NCI-H1436 treated with DMSO at 0.1 percent for 48 hours (cell line): ENCODE data around the gene ADAMTSL3.
"Not testable (repeated sequence)": the region's sequence is repeated elsewhere in the genome, so short reads cannot be mapped to it uniquely, and the experiment has no call there.

Experiments used
- DNase-seq: peaks from one replicate; lab custom pipeline; 2025; lab: John Stamatoyannopoulos, UW

Gene ADAMTSL3

GRCh38 chr15:83698294-83698693, 44.4 kb downstream of the ADAMTSL3 start:
- DNase-seq = no peak

DNA sequence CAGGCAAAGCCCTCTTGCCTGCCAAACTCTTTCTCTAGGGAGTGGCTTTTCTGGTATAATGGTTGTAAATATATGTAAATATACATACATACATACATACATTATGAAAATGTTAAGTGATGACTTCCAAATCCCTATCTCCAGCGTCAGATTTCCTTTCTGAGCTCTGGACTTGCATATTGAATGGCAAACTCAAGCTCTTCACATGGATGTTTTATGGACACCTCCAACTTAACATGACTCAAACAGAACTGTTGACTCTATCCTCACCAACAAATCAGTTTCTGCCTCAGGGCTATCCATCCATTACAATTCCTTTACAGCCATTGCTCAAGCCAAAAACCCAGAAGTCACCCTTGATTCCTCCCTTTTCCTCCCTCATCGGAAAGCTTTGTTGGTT, 45.1 kb downstream of the ADAMTSL3 start:
- DNase-seq = no peak

DNA sequence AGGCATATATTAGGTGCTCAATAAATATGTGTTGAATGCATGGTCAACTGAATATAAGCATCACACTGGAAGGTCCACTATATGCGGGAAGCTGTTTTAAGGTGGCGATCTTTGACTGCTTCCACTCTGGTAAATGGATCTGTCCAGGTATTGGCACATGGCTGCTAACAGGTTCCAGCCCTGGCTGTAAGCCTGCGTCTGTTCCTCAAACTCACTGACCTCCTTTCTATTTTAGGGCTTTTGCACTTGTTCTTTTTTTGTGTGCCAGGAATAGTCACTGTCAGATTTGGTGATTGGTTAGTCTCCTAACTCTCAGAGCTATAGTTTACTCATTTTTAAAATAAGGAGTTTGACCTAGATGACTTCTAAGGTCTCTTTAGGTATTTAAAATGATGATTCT, 46.2 kb downstream of the ADAMTSL3 start:
- DNase-seq = no peak

- not testable (repeated sequence) for DNase-seq
These were observed 48.4 kb downstream of the ADAMTSL3 start for GRCh38 chr15:83702314-83702713.

DNA sequence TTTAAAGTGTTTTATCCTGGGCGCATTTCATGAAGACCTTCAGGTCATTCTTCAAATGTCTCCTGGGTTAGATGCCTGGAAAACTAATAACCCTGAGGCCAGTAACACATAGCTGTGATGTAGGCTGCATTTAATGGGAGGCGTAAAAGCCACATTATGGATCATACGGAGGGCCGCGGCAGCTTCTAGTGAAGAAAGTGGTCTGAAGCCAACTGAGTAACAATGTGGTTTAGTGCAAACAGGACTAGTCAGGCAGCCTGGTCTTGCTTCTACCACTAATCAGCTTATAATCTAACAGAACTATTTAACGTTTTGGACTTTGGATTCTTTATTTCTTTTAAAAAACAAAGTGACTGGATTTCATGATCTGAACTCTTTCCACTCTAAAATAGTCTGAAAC, 54.4 kb downstream of the ADAMTSL3 start:
- DNase-seq = no peak

DNA sequence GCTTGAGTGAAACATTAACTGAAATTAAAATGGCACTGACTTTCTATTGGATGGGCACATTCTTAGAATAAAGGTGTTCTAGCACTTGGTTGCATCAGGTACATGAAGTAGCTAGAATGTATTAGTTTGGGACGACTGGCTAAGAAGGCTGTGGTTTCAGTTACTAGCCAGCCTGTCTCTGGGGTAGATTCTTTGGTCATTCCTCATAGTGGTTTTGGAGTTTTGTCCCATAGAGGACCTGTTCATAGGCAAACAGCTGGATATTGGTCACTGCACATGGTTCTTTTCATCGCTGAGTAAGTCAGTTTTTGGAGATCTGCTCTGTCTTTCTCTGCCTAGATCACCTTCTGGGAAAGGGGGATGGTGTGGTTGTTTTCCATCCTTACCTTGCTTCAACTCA, 55.3 kb downstream of the ADAMTSL3 start:
- no peak for DNase-seq

DNA sequence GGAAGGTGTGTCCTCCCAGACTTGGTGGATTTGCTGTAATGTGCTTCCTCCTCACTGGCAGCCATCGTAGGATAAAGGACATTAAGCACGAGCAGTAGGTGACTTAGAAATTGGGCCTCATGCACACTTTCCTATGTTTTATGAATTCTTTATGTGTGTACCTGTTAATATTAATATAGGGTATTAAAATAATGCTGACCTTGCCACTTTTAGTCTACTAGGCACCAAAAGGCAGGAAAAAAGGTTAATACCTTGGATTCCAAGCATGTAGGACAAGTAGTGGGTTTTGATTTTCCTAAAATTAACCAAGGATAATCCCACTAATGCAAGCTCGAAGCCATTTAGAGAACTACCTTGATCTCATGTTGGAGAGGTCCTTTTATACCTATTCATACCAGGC, 55.9 kb downstream of the ADAMTSL3 start:
- no peak for DNase-seq

- DNase-seq = no peak
These were observed 56.5 kb downstream of the ADAMTSL3 start for GRCh38 chr15:83710452-83710851.

DNA sequence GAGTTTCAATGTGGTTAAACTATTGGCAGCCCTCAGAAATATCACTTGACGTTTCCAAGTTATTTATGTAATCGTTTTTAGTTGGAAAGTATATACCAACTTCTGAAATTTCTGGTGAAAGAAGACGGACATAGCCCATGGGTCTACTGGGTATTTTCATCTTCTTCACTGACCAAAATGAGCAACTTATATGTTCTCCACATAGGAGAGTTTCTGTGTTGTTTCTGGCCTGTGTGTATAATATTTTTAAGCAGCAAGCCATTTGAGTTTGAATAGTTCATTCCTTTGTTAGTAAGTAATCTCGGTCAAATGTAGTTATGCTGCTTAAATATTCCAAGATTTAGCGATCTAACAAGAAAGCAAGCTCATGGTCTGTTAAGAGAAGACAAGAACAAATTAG, 57.3 kb downstream of the ADAMTSL3 start:
- no peak for DNase-seq

- DNase-seq = no peak
These were observed 59.3 kb downstream of the ADAMTSL3 start for GRCh38 chr15:83713242-83713641.

GRCh38 chr15:83714939-83715628, 61.2 kb downstream of the ADAMTSL3 start:
- no peak for DNase-seq

- no peak for DNase-seq
These were observed 62.7 kb downstream of the ADAMTSL3 start for GRCh38 chr15:83716605-83717004.

DNA sequence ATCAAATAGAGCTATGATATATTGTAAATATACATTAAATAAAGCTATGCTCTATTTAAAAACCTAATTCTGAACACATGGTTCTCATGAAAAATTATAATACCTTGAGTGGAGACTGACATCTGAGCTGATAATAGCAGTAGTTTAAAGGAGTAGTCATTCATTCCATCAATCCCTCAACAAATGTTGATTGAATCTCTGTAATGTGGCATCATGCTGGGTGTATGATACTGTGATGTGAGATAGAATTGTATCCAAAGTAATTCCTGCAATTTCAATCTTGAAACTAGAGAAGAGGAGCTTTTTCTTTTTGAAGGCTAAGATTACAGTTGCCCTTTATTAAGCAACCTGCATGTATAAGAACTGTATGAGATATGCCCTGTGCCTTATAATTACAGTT, 63.1 kb downstream of the ADAMTSL3 start:
- no peak for DNase-seq

DNA sequence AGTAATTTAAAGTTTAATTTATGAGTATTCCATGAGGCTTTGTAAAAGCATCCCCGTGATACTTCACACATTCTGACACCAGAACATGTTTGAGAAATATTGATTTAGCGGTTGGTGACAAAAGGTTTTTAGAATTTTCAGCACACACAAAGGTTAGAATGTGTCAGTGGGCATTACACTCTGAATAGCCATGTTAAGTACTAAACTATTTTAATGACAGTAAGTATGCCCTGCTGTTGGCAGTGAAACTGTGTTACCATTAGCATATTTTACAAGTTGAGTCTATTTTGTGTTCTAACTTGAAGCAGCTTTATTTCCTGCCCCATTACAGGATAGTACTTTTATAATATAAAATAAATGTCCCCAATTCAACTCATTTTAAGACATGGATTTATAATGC, 66.5 kb downstream of the ADAMTSL3 start:
- no peak for DNase-seq

DNA sequence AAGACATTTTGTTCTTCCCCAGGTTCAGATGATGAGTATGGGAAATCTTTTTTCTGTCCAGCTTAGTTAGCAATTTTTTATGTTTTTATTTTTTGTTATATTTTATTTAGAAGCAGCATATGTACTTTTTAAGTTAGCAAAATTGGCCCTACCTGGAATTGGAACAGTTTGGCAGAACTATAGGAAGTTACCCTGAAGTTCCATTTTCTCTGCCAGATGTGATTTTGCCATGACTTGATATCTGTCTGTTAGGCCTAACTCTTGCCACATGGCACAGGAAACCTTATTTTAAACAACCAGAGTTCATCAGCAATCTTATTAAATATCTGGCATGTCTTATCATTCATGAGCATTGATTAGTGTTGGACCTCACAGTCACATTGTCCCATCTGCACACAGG, 67.1 kb downstream of the ADAMTSL3 start:
- no peak for DNase-seq

GRCh38 chr15:83721981-83722380, 68.1 kb downstream of the ADAMTSL3 start:
- DNase-seq = no peak

GRCh38 chr15:83723216-83723615, 69.3 kb downstream of the ADAMTSL3 start:
- no peak for DNase-seq

- no peak for DNase-seq
These were observed 78.3 kb downstream of the ADAMTSL3 start for GRCh38 chr15:83732196-83732595.

- DNase-seq = no peak
These were observed 78.8 kb downstream of the ADAMTSL3 start for GRCh38 chr15:83732770-83733169.

DNA sequence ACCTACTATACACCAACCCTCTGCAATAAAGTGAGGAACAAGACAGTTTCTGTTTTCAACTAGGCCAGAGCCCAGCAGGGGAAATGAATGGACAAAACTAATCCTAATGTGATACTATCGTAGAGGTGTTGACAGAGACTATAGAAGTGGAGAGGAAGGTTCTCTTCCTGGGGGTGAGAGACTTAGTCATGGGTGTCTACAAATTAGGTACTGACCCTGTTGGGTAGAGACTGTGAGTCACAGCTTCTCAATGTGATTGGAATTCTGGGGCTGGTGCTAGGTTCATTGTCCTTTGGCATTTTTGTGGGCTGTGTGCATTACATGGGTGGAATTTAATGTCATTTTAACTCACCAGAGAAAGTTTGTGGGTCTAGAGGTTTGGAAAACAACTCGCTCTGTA, 79.3 kb downstream of the ADAMTSL3 start:
- DNase-seq = no peak

GRCh38 chr15:83733691-83734090, 79.8 kb downstream of the ADAMTSL3 start:
- DNase-seq = no peak

DNA sequence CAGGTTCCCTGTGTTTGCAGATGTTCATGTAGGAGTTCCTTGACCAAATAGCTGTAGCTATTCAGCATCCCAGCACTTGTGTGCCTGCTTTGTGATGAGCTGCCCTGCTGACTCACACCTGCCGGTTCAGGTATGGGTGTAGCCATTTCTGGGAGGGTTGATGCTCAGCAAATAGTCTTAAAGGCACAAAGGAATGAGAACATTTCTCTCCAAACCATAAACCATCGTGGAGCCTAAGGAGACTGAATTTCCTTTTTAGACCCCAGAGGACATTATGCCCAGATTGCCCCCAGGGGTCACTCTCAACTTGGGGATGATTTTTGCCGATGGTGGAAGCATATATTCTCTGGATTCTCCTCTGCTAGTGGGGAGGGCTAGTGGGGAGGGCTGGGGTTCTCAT, 80.6 kb downstream of the ADAMTSL3 start:
- DNase-seq = no peak

- DNase-seq = no peak
These were observed 85.7 kb downstream of the ADAMTSL3 start for GRCh38 chr15:83739629-83740028.

DNA sequence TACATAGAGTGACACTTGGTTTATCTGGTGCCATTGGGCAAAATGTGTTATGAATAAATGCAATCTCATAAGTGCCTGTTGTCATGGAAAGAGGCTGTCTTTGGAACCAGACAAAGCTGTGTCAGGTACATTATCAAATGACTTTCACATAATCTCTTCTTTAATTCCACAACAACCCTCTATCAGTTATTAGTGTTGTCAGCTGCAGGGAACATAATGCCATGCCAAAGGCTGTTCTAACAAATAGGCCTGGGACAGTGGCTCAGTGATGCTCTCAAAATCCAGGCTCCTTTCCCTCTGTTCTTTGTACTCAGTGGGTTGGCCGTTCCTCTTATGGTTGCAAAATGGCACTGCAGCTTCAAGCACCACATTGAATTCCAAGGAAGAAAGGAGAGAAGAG, 91.8 kb downstream of the ADAMTSL3 start:
- no peak for DNase-seq

GRCh38 chr15:83746231-83746630, 92.3 kb downstream of the ADAMTSL3 start:
- DNase-seq = no peak
